ENCODE measurements around the gene CDK2AP2. TPM values are rescaled to one million over a fixed set of nuclear protein-coding genes. Genes with fewer than 3 reads are reported as not detected.
A peak's percentile ranks its signal among the peaks of the same experiment; 100 is the strongest.
"Not testable (repeated sequence)": the region's sequence is repeated elsewhere in the genome, so short reads cannot be mapped to it uniquely, and the experiment has no call there.

Gene CDK2AP2
- polyA plus RNA-seq, 3 donors = 64.4 to 78.2 (median 64.5) TPM

- WGBS, 3 donors = 89 to 96% (median 90%) methylated on average over 4 of the region's 4 CpGs
Measured at GRCh38 chr11:67528376-67528775, 20.4 kb upstream of the CDK2AP2 start.

GRCh38 chr11:67525275-67525976 is 17.5 kb upstream of the CDK2AP2 start:
- 62 to 72% (median 63%) methylated on average over 5 of the region's 5 CpGs for WGBS, 3 donors
- H3K27ac ChIP-seq (ENCODE audit: low read depth, low read length) = no peak overlapping the region

More at GRCh38 chr11:67528376-67528775, 20.4 kb upstream of the CDK2AP2 start:
- no peak overlapping the region for H3K27ac ChIP-seq (ENCODE audit: low read depth, low read length)

- WGBS, 3 donors = 83 to 97% (median 88%) methylated on average over 9 of the region's 9 CpGs
- no peak overlapping the region for H3K27ac ChIP-seq (ENCODE audit: low read depth, low read length)
Measured at GRCh38 chr11:67524480-67524808, 16.5 kb upstream of the CDK2AP2 start.

- no peak overlapping the region for H3K27ac ChIP-seq (ENCODE audit: low read depth, low read length)
- 77 to 87% (median 80%) methylated on average over 24 to 25 of the region's 25 CpGs for WGBS, 3 donors
Measured at GRCh38 chr11:67523556-67524479, 15.9 kb upstream of the CDK2AP2 start.

- WGBS, 3 donors = 84 to 88% (median 86%) methylated on average over 23 of the region's 23 CpGs
- no peak within 1 kb of the TSS for H3K27ac ChIP-seq (ENCODE audit: low read depth, low read length)
Measured at GRCh38 chr11:67522844-67523555, 15.0 kb upstream of the CDK2AP2 start, which contains the start of gene CABP2. TSS of gene CABP2 (minus strand) at chr11:67523446. CDS start at chr11:67523326, 120 bp downstream.

- H3K27ac ChIP-seq (ENCODE audit: low read depth, low read length) = no peak overlapping the region
- 92 to 94% (median 93%) methylated on average over 13 to 15 of the region's 15 CpGs for WGBS, 3 donors
Measured at GRCh38 chr11:67522338-67522737, 14.4 kb upstream of the CDK2AP2 start.

GRCh38 chr11:67521924-67522323 is 14.0 kb upstream of the CDK2AP2 start:
- WGBS, 3 donors = 74 to 81% (median 75%) methylated on average over 9 to 10 of the region's 10 CpGs
- H3K27ac ChIP-seq (ENCODE audit: low read depth, low read length) = no peak overlapping the region

GRCh38 chr11:67520856-67521824 is 13.2 kb upstream of the CDK2AP2 start:
- H3K27ac ChIP-seq (ENCODE audit: low read depth, low read length) = no peak overlapping the region
- WGBS, 3 donors = 85 to 88% (median 86%) methylated on average over 16 of the region's 16 CpGs

GRCh38 chr11:67519726-67520125 is 11.8 kb upstream of the CDK2AP2 start:
- WGBS, 3 donors = 86 to 90% (median 88%) methylated on average over 32 of the region's 32 CpGs

GRCh38 chr11:67517784-67518552 is 10.0 kb upstream of the CDK2AP2 start:
- no peak overlapping the region for H3K27ac ChIP-seq (ENCODE audit: low read depth, low read length)
- WGBS, 3 donors = 76 to 86% (median 81%) methylated on average over 10 of the region's 10 CpGs

More at GRCh38 chr11:67519726-67520125, 11.8 kb upstream of the CDK2AP2 start:
- H3K27ac ChIP-seq (ENCODE audit: low read depth, low read length) = no peak overlapping the region

GRCh38 chr11:67516806-67517205 is 8.8 kb upstream of the CDK2AP2 start:
- 91 to 94% (median 92%) methylated on average over 9 of the region's 9 CpGs for WGBS, 3 donors
- no peak overlapping the region for H3K27ac ChIP-seq (ENCODE audit: low read depth, low read length)

- WGBS, 3 donors = 72 to 77% (median 73%) methylated on average over 7 of the region's 7 CpGs
Measured at GRCh38 chr11:67514116-67514515, 6.2 kb upstream of the CDK2AP2 start.

GRCh38 chr11:67511558-67511957 is 3.6 kb upstream of the CDK2AP2 start:
- 86 to 91% (median 90%) methylated on average over 4 of the region's 4 CpGs for WGBS, 3 donors
- H3K27ac ChIP-seq (ENCODE audit: low read depth, low read length) = not testable (repeated sequence)

More at GRCh38 chr11:67514116-67514515, 6.2 kb upstream of the CDK2AP2 start:
- H3K27ac ChIP-seq (ENCODE audit: low read depth, low read length) = no peak overlapping the region

- 25 to 58% (median 32%) methylated on average over 3 of the region's 3 CpGs for WGBS, 3 donors
- no peak overlapping the region for H3K27ac ChIP-seq (ENCODE audit: low read depth, low read length)
Measured at GRCh38 chr11:67510023-67510345, 2.0 kb upstream of the CDK2AP2 start.

- 0 to 1% (median 1%) methylated on average over 32 to 57 of the region's 57 CpGs for WGBS, 3 donors
Measured at GRCh38 chr11:67508486-67509121, 642 bp upstream of the CDK2AP2 start.

GRCh38 chr11:67507242-67507863 is 609 bp downstream of the CDK2AP2 start:
- H3K27ac ChIP-seq (ENCODE audit: low read depth, low read length) = no peak overlapping the region
- 14 to 37% (median 32%) methylated on average over 33 of the region's 33 CpGs for WGBS, 3 donors

More at GRCh38 chr11:67508486-67509121, 642 bp upstream of the CDK2AP2 start:
- H3K27ac ChIP-seq (ENCODE audit: low read depth, low read length) = peak overlapping the region; percentile 89
